Heart right ventricle (tissue), 16 donors: ENCODE results near the gene AXIN1. TPM values are rescaled to one million over a fixed set of nuclear protein-coding genes. Genes with fewer than 3 reads are reported as not detected.

ENCODE experiments used
- ATAC-seq, 8 donors: fragments of 200-7000 bp; cut with Tn5 transposase; one replicate each; pipeline ENCODE4 v1.9.1; 2020; ENCODE audit warnings: mild to moderate bottlenecking in 8 of 8, moderate library complexity in 8 of 8, moderate number of reproducible peaks in 1 of 8
- DNase-seq, 2 donors: peaks; one replicate each; pipeline ENCODE4 v3.0.0-alpha.2; 2020
- H3K27ac ChIP-seq, 10 donors: fragments of 200-600 bp; sonication (generic) in 2 of 10; one replicate each; pipeline versions ENCODE4 v1.5.0 to v1.8.0; 2020 to 2022; ENCODE audit warnings: mild to moderate bottlenecking in 3 of 10
- H3K27me3 ChIP-seq, 7 donors: fragments of 200-600 bp; one replicate each; pipeline ENCODE4 v1.8.0; 2021 to 2022; ENCODE audit warnings: mild to moderate bottlenecking in 2 of 7
- H3K36me3 ChIP-seq, 9 donors: fragments of 200-600 bp; sonication (generic) in 1 of 9; one replicate each; pipeline versions ENCODE4 v1.5.0 to v1.8.0; 2020 to 2022; ENCODE audit warnings: mild to moderate bottlenecking in 2 of 9
- H3K4me1 ChIP-seq, 9 donors: fragments of 200-600 bp; sonication (generic) in 1 of 9; one replicate each; pipeline versions ENCODE4 v1.5.0 to v1.8.0; 2020 to 2022; ENCODE audit warnings: mild to moderate bottlenecking in 4 of 9
- H3K4me3 ChIP-seq, 10 donors: fragments of 200-600 bp; sonication (generic) in 2 of 10; one replicate each; pipeline versions ENCODE4 v1.5.0 to v1.8.0; 2020 to 2022; ENCODE audit warnings: mild to moderate bottlenecking in 7 of 10, moderate library complexity in 2 of 10
- H3K9me3 ChIP-seq, 11 donors: fragments of 200-600 bp in 10 of 11; sonication (generic) in 2 of 11; one replicate each; pipeline versions ENCODE4 v1.5.0 to v1.8.0; 2013 to 2022; ENCODE audit warnings: mild to moderate bottlenecking in 2 of 11, control low read depth in 1 of 11, moderate library complexity in 1 of 11
- WGBS, 2 donors: extraction: QIAGEN DNeasy Blood & Tissue Kit; methylation state at CpG; one replicate each; pipeline ENCODE4 v1.1.7; 2013; ENCODE audit warnings: inconsistent platforms in 1 of 2; 5-methylcytosine and 5-hydroxymethylcytosine counted together
- intact Hi-C, 10 donors: fragments of 100-400 bp; cut with DNase I; formaldehyde crosslinking; loops; one replicate each; pipeline versions ENCODE4 v1.11.1 to v1.14.2; 2022
- polyA plus RNA-seq, 2 donors: library from polyadenylated mRNA; stranded (reverse); fragments of 200-250 nt; gene quantifications; one replicate each; pipeline ENCODE4 v1.2.3, GENCODE V29; 2013
- total RNA-seq, 10 donors: library from RNA; stranded (reverse); fragmentation: NEBNext Ultra II Directional in 3 of 10; extraction: Animal tissue kit (Norgen Biotek cat#: 25700) in 3 of 10; gene quantifications; one replicate each; pipeline versions ENCODE4 v1.2.1 to v1.2.4, GENCODE V29; 2021 to 2023
- TF ChIP-seq, protein P1 (sequence below), 9 donors: fragments of 200-600 bp; sonication (generic) in 2 of 9; IDR thresholded peaks; one replicate each; pipeline versions ENCODE4 v1.5.0 to v1.8.0; 2021 to 2022; ENCODE audit warnings: antibody characterized with exemption in 9 of 9, mild to moderate bottlenecking in 5 of 9, moderate library complexity in 1 of 9
- donor health status: Arrhythmogenic right ventricular cardiomyopathy.
- donor health status: ischemic (EF 13 %, LVEDD 7.1; RV severe dilation, severe dysfunction).
- donor health status: healthy with polysubstance abuse.
- donor health status: DM: no; HTN: yes; CAD: no.
- donor health status: DM: no; HTN: no; CAD: no.
- donor health status: ischemic (EF 25% LVEDD 6.9; RV normal size, moderate dysfunction).
- donor health status: ischemic (EF 25% LVEDD 5.7; RV mildly dilated, moderate dysfunction).
- donor health status: healthy.
- donor health status: DM: yes; HTN: yes; CAD: no.
- donor health status: Ischemic cardiomyopathy.
- donor health status: ischemic (EF 35%, LVEDD 5.7; RV mildly dilated, moderate dysfunction).
- donor health status: nonischemic (EF 11% LVEDD 7.7; RV severe dilation, severe dysfunction).
- donor health status: DM: yes; HTN: yes; CAD: no.
- donor health status: PGD.
- donor health status: ischemic (EF 29% LVEDD 5.4; RV normal size, mild dysfunction).
- donor health status: nonischemic (EF 23%, LVEDD 6.1; RV moderate dilation, normal function).

Gene AXIN1
- total and polyA plus RNA-seq, 12 donors = 7.7 to 16.1 (median 9.5) TPM

DNA sequence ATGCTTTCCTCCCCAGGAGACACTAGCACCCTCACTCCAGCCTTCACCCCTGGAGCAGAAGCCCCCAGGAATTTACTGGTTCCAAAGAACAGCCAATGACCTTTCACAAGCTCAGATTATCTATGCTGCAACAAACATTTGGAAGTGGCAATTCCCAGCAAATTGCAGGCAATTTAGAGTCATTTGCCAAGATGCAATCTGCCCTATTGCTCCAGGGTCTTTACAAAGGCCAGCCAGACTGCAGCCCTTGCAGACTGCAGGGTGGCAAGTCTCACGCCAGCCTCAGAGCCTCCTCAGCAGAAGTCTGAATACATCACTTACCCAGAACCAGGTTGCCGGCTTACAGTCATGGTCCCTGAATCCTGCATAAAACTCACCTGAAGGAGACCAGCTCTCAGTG, 21.8 kb downstream of the AXIN1 start:
- Histone ChIP-seq H3K4me3 (no peak overlapping the region), H3K36me3 (no peaks in the 10 kb centered on the region), H3K4me1 (peaks cover 3 to 54% (median 21%) of the 10 kb centered on the region in 9 donors), H3K9me3 (no peaks in the 10 kb centered on the region), H3K27ac (no peak overlapping the region), H3K27me3 (no peaks in the 10 kb centered on the region)
- intact Hi-C loops = no loop called here
- DNase-seq = no peak
- TF ChIP-seq, protein P1, sequence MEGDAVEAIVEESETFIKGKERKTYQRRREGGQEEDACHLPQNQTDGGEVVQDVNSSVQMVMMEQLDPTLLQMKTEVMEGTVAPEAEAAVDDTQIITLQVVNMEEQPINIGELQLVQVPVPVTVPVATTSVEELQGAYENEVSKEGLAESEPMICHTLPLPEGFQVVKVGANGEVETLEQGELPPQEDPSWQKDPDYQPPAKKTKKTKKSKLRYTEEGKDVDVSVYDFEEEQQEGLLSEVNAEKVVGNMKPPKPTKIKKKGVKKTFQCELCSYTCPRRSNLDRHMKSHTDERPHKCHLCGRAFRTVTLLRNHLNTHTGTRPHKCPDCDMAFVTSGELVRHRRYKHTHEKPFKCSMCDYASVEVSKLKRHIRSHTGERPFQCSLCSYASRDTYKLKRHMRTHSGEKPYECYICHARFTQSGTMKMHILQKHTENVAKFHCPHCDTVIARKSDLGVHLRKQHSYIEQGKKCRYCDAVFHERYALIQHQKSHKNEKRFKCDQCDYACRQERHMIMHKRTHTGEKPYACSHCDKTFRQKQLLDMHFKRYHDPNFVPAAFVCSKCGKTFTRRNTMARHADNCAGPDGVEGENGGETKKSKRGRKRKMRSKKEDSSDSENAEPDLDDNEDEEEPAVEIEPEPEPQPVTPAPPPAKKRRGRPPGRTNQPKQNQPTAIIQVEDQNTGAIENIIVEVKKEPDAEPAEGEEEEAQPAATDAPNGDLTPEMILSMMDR (IDR thresholded peaks at IDR 0.05) = no peak
- no peak for ATAC-seq
- 81 to 90% methylated on average over 2 of the region's 2 CpGs for WGBS, 2 donors

DNA sequence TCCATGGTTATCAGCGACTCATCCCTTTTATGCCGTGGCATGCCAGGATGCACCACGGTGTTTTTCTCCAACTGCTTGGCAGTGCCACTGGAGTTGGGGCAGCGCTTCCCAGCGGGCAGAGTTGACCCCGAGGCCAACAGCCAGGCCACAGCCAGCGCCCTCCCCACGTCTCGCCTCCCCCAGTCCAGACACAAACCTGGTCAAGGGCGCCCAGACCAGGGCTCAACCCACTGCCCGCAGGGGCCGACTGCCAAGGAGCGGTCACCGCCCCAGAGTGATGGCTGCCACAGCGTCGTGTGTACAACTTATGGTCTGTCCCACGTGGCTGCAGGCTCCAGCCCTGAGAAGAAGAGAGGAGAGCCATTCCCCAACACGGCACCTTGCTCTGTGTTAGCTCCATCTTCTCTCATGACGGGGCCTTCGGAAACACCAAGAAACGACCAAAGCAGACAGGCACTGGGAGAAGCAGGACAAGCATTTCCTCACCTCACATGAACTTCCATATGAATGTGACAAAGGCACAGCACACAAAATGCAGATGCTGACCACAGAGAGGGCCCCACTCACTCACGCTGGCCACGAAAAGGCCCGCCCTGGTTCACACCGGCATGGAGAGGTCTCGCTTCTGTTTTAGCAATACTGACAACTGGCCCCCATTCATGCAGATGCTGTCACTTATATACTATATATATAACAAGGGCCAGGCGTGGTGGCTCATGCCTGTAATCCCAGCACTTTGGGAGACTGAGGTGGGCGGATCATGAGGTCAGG, 27.0 kb downstream of the AXIN1 start:
- DNase-seq = no peak
- peak overlapping the region in 3 of 10 donors; percentile 65 to 74 (median 72) for H3K27ac ChIP-seq

DNA sequence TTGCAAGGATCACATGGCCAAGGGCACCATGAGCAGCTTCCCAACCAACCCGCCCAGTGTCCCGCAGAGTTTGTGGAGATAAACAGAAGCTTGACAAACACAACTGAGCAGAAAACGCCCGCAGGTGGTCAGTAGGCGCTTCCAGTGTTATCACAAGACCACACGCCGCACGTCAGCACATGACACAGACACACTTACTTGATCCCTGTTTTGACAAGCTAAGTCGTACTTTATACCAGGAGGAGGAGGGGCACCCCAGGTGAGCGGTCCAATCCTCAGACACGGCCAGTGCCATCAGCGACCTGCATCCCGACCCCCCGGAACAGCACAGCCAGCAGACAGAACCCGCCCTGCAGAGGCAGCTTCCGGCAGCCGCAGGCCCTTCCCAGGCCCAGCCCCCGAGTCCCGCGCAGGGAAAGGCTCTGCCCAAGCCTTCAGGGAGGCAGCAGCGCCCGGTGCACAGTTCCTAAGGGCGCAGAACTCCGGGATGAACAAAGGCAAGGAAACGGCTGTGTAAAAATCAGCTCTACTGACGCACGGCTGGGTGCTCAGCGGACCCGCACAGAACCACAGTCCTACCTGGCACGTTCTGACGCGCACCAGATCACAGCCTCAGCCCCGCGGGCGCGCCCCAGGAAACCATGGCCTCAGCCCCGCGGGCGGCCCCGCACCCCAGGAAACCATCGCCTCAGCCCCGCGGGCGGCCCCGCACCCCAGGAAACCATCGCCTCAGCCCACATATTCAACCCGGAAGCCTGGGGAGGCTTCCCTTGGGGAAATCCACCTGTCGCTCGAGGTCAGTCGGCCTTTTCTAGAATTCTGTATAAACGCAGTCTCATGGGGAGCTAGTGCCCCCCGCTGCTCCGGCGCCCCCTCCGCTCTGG, 27.8 kb downstream of the AXIN1 start:
- DNase-seq = no peak
- ATAC-seq = peak in 7 of 8 donors; percentile 15 to 54 (median 42)
- H3K9me3 ChIP-seq = no peaks in the 10 kb centered on the region
- WGBS, 2 donors = 61 to 66% methylated on average over 55 of the region's 55 CpGs
- peak overlapping the region in 7 of 10 donors; percentile 24 to 40 (median 27) for H3K4me3 ChIP-seq
- no peaks in the 10 kb centered on the region for H3K27me3 ChIP-seq
- intact Hi-C loops = no loop called here
- H3K4me1 ChIP-seq = peaks cover 3 to 54% (median 38%) of the 10 kb centered on the region in 9 donors
- TF ChIP-seq, protein P1 (IDR thresholded peaks at IDR 0.05) = no peak
- peak overlapping the region in 7 of 10 donors; percentile 5 to 74 (median 40) for H3K27ac ChIP-seq
- H3K36me3 ChIP-seq = peaks cover 0 to under 1% (median 0%) of the 10 kb centered on the region in 9 donors

More for the DNA sequence above, 27.0 kb downstream of the AXIN1 start:
- Histone ChIP-seq H3K27me3 (no peaks in the 10 kb centered on the region), H3K4me1 (peaks cover 3 to 58% (median 38%) of the 10 kb centered on the region in 9 donors), H3K4me3 (peak overlapping the region in 7 of 10 donors; percentile 24 to 40 (median 27)), H3K9me3 (no peaks in the 10 kb centered on the region), H3K36me3 (no peaks in the 10 kb centered on the region)
- intact Hi-C loops = no loop called here
- WGBS, 2 donors = 85 to 87% methylated on average over 28 of the region's 28 CpGs
- TF ChIP-seq, protein P1 (IDR thresholded peaks at IDR 0.05) = no peak
- no peak for ATAC-seq

DNA sequence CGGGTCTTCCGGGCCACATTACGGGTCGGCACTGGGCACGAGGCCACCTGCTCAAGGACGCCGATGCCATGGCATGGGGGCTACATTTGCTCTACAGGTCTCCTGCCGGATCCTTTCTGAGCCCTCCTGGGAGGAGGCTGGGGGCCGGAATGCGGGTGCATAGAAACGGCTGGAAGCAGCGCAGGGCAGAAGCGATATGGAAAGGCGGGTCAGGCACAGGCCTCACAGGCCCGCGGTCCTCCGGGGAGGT, 28.4 kb downstream of the AXIN1 start:
- H3K36me3 ChIP-seq = peaks cover 0 to 6% (median 0%) of the 10 kb centered on the region in 9 donors
- ATAC-seq (no peak), DNase-seq (no peak)
- peak overlapping the region in 2 of 10 donors; percentile 24 to 27 for H3K4me3 ChIP-seq
- peaks cover 3 to 53% (median 38%) of the 10 kb centered on the region in 9 donors for H3K4me1 ChIP-seq
- intact Hi-C loops = no loop called here
- no peak overlapping the region for H3K27ac ChIP-seq
- H3K27me3 ChIP-seq = no peaks in the 10 kb centered on the region
- H3K9me3 ChIP-seq = no peaks in the 10 kb centered on the region
- TF ChIP-seq, protein P1 (IDR thresholded peaks at IDR 0.05) = no peak
- WGBS, 2 donors = 89 to 90% methylated on average over 17 of the region's 17 CpGs
